IPS-NIHi7 (cell line): ENCODE measurements around the gene TARS3.

Experiments used
- DNase-seq: peaks from one replicate; pipeline ENCODE4 v3.0.0; 2012; ENCODE audit warnings: mixed read lengths; ENCODE audit errors: extremely low spot score

TARS3 gene

GRCh38 chr15:101623367-101624304 is 100.6 kb downstream of the TARS3 start:
- DNase-seq = no peak

GRCh38 chr15:101621961-101622360 is 102.3 kb downstream of the TARS3 start:
- no peak for DNase-seq

- no peak for DNase-seq
Observed at GRCh38 chr15:101620671-101621070, 103.6 kb downstream of the TARS3 start.

GRCh38 chr15:101619615-101619865 is 104.7 kb downstream of the TARS3 start:
- no peak for DNase-seq

- no peak for DNase-seq
Observed at GRCh38 chr15:101618851-101619614, 105.2 kb downstream of the TARS3 start.

GRCh38 chr15:101618076-101618475 is 106.2 kb downstream of the TARS3 start:
- no peak for DNase-seq

GRCh38 chr15:101617390-101617965 is 106.8 kb downstream of the TARS3 start:
- no peak for DNase-seq

- DNase-seq = peak; percentile 88
Observed at GRCh38 chr15:101615986-101616848, 108.1 kb downstream of the TARS3 start.

GRCh38 chr15:101615414-101615985 is 108.8 kb downstream of the TARS3 start:
- no peak for DNase-seq

- no peak for DNase-seq
Observed at GRCh38 chr15:101614761-101615160, 109.5 kb downstream of the TARS3 start.

- DNase-seq = no peak
Observed at GRCh38 chr15:101614001-101614585, 110.2 kb downstream of the TARS3 start.

GRCh38 chr15:101613130-101614000 is 110.9 kb downstream of the TARS3 start:
- DNase-seq = no peak

- DNase-seq = no peak
Observed at GRCh38 chr15:101612676-101613075, 111.6 kb downstream of the TARS3 start.

- no peak for DNase-seq
Observed at GRCh38 chr15:101611580-101612299, 112.5 kb downstream of the TARS3 start.

GRCh38 chr15:101611007-101611406 is 113.3 kb downstream of the TARS3 start:
- DNase-seq = no peak

GRCh38 chr15:101610611-101611000 is 113.7 kb downstream of the TARS3 start:
- DNase-seq = no peak

GRCh38 chr15:101609742-101610610 is 114.3 kb downstream of the TARS3 start:
- DNase-seq = no peak

GRCh38 chr15:101608201-101608600 is 116.1 kb downstream of the TARS3 start:
- no peak for DNase-seq
